ENCODE measurements around the gene NR2C2AP. TPM values are rescaled to one million over a fixed set of nuclear protein-coding genes. Genes with fewer than 3 reads are reported as not detected.

NR2C2AP gene
- total and polyA plus RNA-seq, 8 donors, result 0.45 to 28.9 (median 16.5) TPM; not detected in 2

GRCh38 chr19:19215792-19216191 lies 12.6 kb upstream of the NR2C2AP start:
- DNase-seq, result no peak
- peaks cover 0 to 7% (median 0%) of the 10 kb centered on the region in 4 donors for H3K9me3 ChIP-seq
- H3K4me1 ChIP-seq, result peaks cover 0 to 4% (median 2%) of the 10 kb centered on the region in 4 donors
- H3K4me3 ChIP-seq, result no peak overlapping the region
- H3K27ac ChIP-seq, result no peak overlapping the region
- TF ChIP-seq CTCF (IDR thresholded peaks at IDR 0.05) (no peak), POLR2AphosphoS5 (IDR thresholded peaks at IDR 0.05) (no peak), EP300 (IDR thresholded peaks at IDR 0.05) (no peak), POLR2A (IDR thresholded peaks at IDR 0.05) (no peak)
- no peaks in the 10 kb centered on the region for H3K36me3 ChIP-seq
- H3K27me3 ChIP-seq, result peaks cover 12 to 79% (median 58%) of the 10 kb centered on the region in 3 donors
- WGBS, 5 donors, result 72 to 77% (median 76%) methylated on average over 4 of the region's 4 CpGs
- intact Hi-C loops (cut with DNase I; ENCODE audit: low total_unique reads), result no loop called here

- Histone ChIP-seq H3K9me3 (peaks cover 0 to 7% (median 0%) of the 10 kb centered on the region in 4 donors), H3K4me3 (no peak overlapping the region), H3K36me3 (no peaks in the 10 kb centered on the region), H3K4me1 (peaks cover 0 to 4% (median 2%) of the 10 kb centered on the region in 4 donors), H3K27ac (no peak overlapping the region), H3K27me3 (peaks cover 12 to 88% (median 61%) of the 10 kb centered on the region in 3 donors)
- TF ChIP-seq CTCF (IDR thresholded peaks at IDR 0.05) (no peak), POLR2A (IDR thresholded peaks at IDR 0.05) (no peak), POLR2AphosphoS5 (IDR thresholded peaks at IDR 0.05) (no peak), EP300 (IDR thresholded peaks at IDR 0.05) (no peak)
- peak in 1 of 2 donors; percentile 85 for DNase-seq
- 2 to 7% (median 5%) methylated on average over 5 to 8 of the region's 8 CpGs for WGBS, 5 donors
- intact Hi-C loops (cut with DNase I; ENCODE audit: low total_unique reads), result no loop called here
These were observed 11.7 kb upstream of the NR2C2AP start for GRCh38 chr19:19214892-19215291.

GRCh38 chr19:19214159-19214490 lies 10.9 kb upstream of the NR2C2AP start:
- H3K27ac ChIP-seq, result no peak overlapping the region
- no peak overlapping the region for H3K4me3 ChIP-seq
- no peaks in the 10 kb centered on the region for H3K36me3 ChIP-seq
- H3K27me3 ChIP-seq, result peaks cover 12 to 93% (median 61%) of the 10 kb centered on the region in 3 donors
- no peak for DNase-seq
- H3K4me1 ChIP-seq, result peaks cover 0 to 4% (median 2%) of the 10 kb centered on the region in 4 donors
- WGBS, 5 donors, result 1 to 10% (median 6%) methylated on average over 5 of the region's 5 CpGs
- intact Hi-C loops (cut with DNase I; ENCODE audit: low total_unique reads), result no loop called here
- TF ChIP-seq EP300 (IDR thresholded peaks at IDR 0.05), result no peak
- no peak for TF ChIP-seq POLR2A (IDR thresholded peaks at IDR 0.05)
- no peak for TF ChIP-seq POLR2AphosphoS5 (IDR thresholded peaks at IDR 0.05)
- TF ChIP-seq CTCF (IDR thresholded peaks at IDR 0.05), result no peak
- peaks cover 0 to 7% (median 0%) of the 10 kb centered on the region in 4 donors for H3K9me3 ChIP-seq

GRCh38 chr19:19213426-19214158 lies 10.4 kb upstream of the NR2C2AP start:
- H3K27ac ChIP-seq, result no peak overlapping the region
- no peak overlapping the region for H3K4me3 ChIP-seq
- H3K36me3 ChIP-seq, result no peaks in the 10 kb centered on the region
- peaks cover 0 to 7% (median 0%) of the 10 kb centered on the region in 4 donors for H3K9me3 ChIP-seq
- peaks cover 0 to 4% (median 2%) of the 10 kb centered on the region in 4 donors for H3K4me1 ChIP-seq
- DNase-seq, result no peak
- 44 to 67% (median 48%) methylated on average over 13 to 21 of the region's 21 CpGs for WGBS, 5 donors
- intact Hi-C loops (cut with DNase I; ENCODE audit: low total_unique reads), result no loop called here
- H3K27me3 ChIP-seq, result peaks cover 12 to 92% (median 61%) of the 10 kb centered on the region in 3 donors
- TF ChIP-seq EP300 (IDR thresholded peaks at IDR 0.05) (no peak), CTCF (IDR thresholded peaks at IDR 0.05) (no peak), POLR2AphosphoS5 (IDR thresholded peaks at IDR 0.05) (no peak), POLR2A (IDR thresholded peaks at IDR 0.05) (no peak)

Measured in stomach (tissue), 9 donors.